ENCODE data around the gene CARD19. TPM values are rescaled to one million over a fixed set of nuclear protein-coding genes. Genes with fewer than 3 reads are reported as not detected.

CARD19 gene
- total and polyA plus RNA-seq, 2 donors (not counting 1 experiment from before 2014, with no cell fraction given): 31.9 to 63.4 TPM

DNA sequence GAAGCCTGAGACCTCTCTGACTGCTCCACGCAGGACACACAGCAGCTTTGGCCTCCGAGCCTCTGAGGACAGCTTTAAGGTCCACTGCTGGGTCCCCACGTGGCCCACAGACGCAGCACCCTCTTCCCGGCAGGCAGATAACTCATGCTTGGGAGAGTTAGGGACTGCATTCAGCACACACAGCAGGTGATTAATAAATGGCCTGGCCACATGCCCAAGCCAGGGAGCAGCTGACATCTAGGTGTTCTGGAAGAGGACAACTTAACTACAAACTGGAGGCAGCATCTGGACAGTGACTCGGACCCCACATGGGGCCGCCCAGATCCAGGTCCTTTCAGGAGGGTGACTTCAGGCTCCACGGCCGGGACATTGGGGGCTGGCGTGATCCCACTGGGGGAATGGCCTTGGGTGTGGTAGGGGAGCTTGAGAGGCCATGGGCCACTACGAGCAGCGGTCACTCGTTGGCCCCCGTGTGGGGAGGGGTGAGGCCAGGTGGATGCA, 26.8 kb downstream of the CARD19 start:
- H3K27me3 Mint-ChIP-seq: no peaks in the 10 kb centered on the region
- H3K4me2 ChIP-seq (replicated peaks; ENCODE audit: low read depth, low read length, poor library complexity, severe bottlenecking): no peak overlapping the region
- TF ChIP-seq, protein P1, sequence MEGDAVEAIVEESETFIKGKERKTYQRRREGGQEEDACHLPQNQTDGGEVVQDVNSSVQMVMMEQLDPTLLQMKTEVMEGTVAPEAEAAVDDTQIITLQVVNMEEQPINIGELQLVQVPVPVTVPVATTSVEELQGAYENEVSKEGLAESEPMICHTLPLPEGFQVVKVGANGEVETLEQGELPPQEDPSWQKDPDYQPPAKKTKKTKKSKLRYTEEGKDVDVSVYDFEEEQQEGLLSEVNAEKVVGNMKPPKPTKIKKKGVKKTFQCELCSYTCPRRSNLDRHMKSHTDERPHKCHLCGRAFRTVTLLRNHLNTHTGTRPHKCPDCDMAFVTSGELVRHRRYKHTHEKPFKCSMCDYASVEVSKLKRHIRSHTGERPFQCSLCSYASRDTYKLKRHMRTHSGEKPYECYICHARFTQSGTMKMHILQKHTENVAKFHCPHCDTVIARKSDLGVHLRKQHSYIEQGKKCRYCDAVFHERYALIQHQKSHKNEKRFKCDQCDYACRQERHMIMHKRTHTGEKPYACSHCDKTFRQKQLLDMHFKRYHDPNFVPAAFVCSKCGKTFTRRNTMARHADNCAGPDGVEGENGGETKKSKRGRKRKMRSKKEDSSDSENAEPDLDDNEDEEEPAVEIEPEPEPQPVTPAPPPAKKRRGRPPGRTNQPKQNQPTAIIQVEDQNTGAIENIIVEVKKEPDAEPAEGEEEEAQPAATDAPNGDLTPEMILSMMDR (IDR thresholded peaks at IDR 0.05): no peak
- TF ChIP-seq EZH2 (IDR thresholded peaks at IDR 0.05; ENCODE audit: borderline replicate concordance, insufficient read depth, low read depth, low read length, poor library complexity, severe bottlenecking): no peak
- ChIA-PET CTCF (no interaction called here), POLR2A (no interaction called here)
- H3K36me3 ChIP-seq (replicated peaks in 1 of 2; ENCODE audit: control extremely low read depth in 1 of 2, control insufficient read depth in 1 of 2, extremely low read depth in 1 of 2, insufficient read depth in 2 of 2, low read length in 1 of 2): no peaks in the 10 kb centered on the region
- H3K79me2 ChIP-seq (ENCODE audit: control insufficient read depth, insufficient read depth, low read length): no peaks in the 10 kb centered on the region
- no peaks in the 10 kb centered on the region for H4K20me1 ChIP-seq (ENCODE audit: control insufficient read depth, insufficient read depth, low read length, poor library complexity, severe bottlenecking)
- intact Hi-C loops (cut with micrococcal nuclease): no loop called here
- no peaks in the 10 kb centered on the region for H3K27me3 ChIP-seq (replicated peaks in 1 of 4; ENCODE audit: control extremely low read depth in 1 of 4, control insufficient read depth in 3 of 4, insufficient read depth in 4 of 4, low read length in 3 of 4)
- DNase-seq (no peak), ATAC-seq (ENCODE audit: low read depth) (no peak)
- H3K9ac ChIP-seq (ENCODE audit: low read length): no peak overlapping the region
- H2AFZ ChIP-seq (ENCODE audit: insufficient read depth, low read depth, low read length, poor library complexity, severe bottlenecking): no peak overlapping the region
- no peaks in the 10 kb centered on the region for H3K9me3 Mint-ChIP-seq (ENCODE audit: insufficient read depth)
- H3K27ac ChIP-seq (ENCODE audit: low read length in 2 of 2): no peak overlapping the region
- peaks cover 31% of the 10 kb centered on the region for H3K4me1 Mint-ChIP-seq
- H3K4me3 ChIP-seq (ENCODE audit: control extremely low read depth in 1 of 5, extremely low read depth in 1 of 5, insufficient read depth in 1 of 5, low read depth in 2 of 5, low read length in 4 of 5): no peak overlapping the region
- H3K4me3 Mint-ChIP-seq: no peak overlapping the region
- no peak overlapping the region for H3K27ac Mint-ChIP-seq
- WGBS (ENCODE audit: insufficient coverage): 95% methylated on average over 11 of the region's 14 CpGs
- no peaks in the 10 kb centered on the region for H3K9me3 ChIP-seq (ENCODE audit: control extremely low read depth in 1 of 3, control insufficient read depth in 2 of 3, insufficient read depth in 1 of 3, low read length in 2 of 3)
- peaks cover 17 to 30% of the 10 kb centered on the region in 2 donors for H3K4me1 ChIP-seq (ENCODE audit: control insufficient read depth in 2 of 2, insufficient read depth in 2 of 2, low read length in 2 of 2)

DNA sequence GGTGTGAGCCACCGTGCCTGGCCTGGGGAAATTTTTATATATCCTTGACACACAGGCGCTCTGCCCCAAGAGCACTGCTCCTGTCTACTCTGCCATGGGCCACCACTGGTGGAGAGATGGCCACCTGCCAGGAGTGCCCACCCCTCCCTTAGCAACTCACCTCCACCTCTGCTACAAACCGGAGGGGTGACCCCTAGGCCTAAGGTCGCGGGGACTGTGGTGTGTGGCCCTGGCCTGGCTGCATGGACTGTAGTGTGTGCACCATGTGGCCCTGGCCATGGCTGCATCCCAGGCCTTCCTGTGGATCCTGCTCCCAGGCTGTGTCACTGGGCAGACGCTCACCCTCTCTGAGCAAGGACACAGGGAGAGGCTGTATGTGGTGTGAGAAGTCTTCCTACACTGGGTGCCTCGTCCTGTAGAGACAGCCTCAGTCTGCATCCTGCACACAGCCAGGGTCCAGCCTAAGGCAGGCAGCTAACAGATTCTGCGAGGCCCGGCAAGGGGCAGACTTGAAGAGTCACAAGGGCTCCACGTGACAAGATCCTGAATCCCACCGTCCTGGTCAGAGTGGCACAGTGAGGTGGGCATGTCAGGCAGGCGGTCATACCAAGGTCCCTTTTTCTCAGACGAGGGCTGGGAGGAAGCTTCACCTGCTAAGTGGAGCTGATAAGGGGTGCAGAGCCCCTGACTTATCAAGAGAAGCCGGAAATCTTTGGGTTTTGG, 27.7 kb downstream of the CARD19 start:
- Histone ChIP-seq H3K4me1 (ENCODE audit: control insufficient read depth in 2 of 2, insufficient read depth in 2 of 2, low read length in 2 of 2) (peaks cover 17 to 34% of the 10 kb centered on the region in 2 donors), H2AFZ (ENCODE audit: insufficient read depth, low read depth, low read length, poor library complexity, severe bottlenecking) (no peak overlapping the region), H3K36me3 (replicated peaks in 1 of 2; ENCODE audit: control extremely low read depth in 1 of 2, control insufficient read depth in 1 of 2, extremely low read depth in 1 of 2, insufficient read depth in 2 of 2, low read length in 1 of 2) (no peaks in the 10 kb centered on the region), H3K79me2 (ENCODE audit: control insufficient read depth, insufficient read depth, low read length) (no peaks in the 10 kb centered on the region), H3K9me3 (ENCODE audit: control extremely low read depth in 1 of 3, control insufficient read depth in 2 of 3, insufficient read depth in 1 of 3, low read length in 2 of 3) (no peaks in the 10 kb centered on the region), H3K9ac (ENCODE audit: low read length) (no peak overlapping the region), H3K27ac (ENCODE audit: low read length in 2 of 2) (no peak overlapping the region), H3K27me3 (replicated peaks in 1 of 4; ENCODE audit: control extremely low read depth in 1 of 4, control insufficient read depth in 3 of 4, insufficient read depth in 4 of 4, low read length in 3 of 4) (no peaks in the 10 kb centered on the region), H3K4me3 (ENCODE audit: control extremely low read depth in 1 of 5, extremely low read depth in 1 of 5, insufficient read depth in 1 of 5, low read depth in 2 of 5, low read length in 4 of 5) (no peak overlapping the region), H4K20me1 (ENCODE audit: control insufficient read depth, insufficient read depth, low read length, poor library complexity, severe bottlenecking) (no peaks in the 10 kb centered on the region), H3K4me2 (replicated peaks; ENCODE audit: low read depth, low read length, poor library complexity, severe bottlenecking) (no peak overlapping the region)
- CTCF ChIA-PET: no interaction called here
- Mint-ChIP-seq H3K27ac (no peak overlapping the region), H3K9me3 (ENCODE audit: insufficient read depth) (no peaks in the 10 kb centered on the region), H3K4me3 (no peak overlapping the region), H3K27me3 (no peaks in the 10 kb centered on the region), H3K4me1 (peaks cover 38% of the 10 kb centered on the region)
- TF ChIP-seq EZH2 (IDR thresholded peaks at IDR 0.05; ENCODE audit: borderline replicate concordance, insufficient read depth, low read depth, low read length, poor library complexity, severe bottlenecking): no peak
- TF ChIP-seq, protein P1 (IDR thresholded peaks at IDR 0.05): no peak
- WGBS (ENCODE audit: insufficient coverage): 92% methylated on average over 13 of the region's 14 CpGs
- POLR2A ChIA-PET: no interaction called here
- ATAC-seq (ENCODE audit: low read depth) (no peak), DNase-seq (peak; percentile 29)
- intact Hi-C loops (cut with micrococcal nuclease): no loop called here
